Gastrocnemius medialis (tissue), 4 donors: ENCODE results near the gene PPP1R16B.

ENCODE experiments used
- CTCF ChIP-seq, 5 experiments: fragments of 450-650 bp in 3 of 5; fragments of 200-600 bp in 2 of 5; sonication (generic) in 2 of 5; IDR thresholded peaks in 4 of 5; conservative IDR thresholded peaks in 1 of 5; 1 replicate in 4 of 5; 2 replicates in 1 of 5; pipeline ENCODE4 v1.5.1; 2016 to 2019; ENCODE audit warnings: antibody characterized with exemption in 5 of 5, mild to moderate bottlenecking in 3 of 5, moderate library complexity in 3 of 5
- POLR2A ChIP-seq, 2 donors: fragments of 450-650 bp; IDR thresholded peaks; one replicate each; pipeline ENCODE4 v1.6.1; 2017; ENCODE audit warnings: antibody characterized with exemption in 2 of 2, mild to moderate bottlenecking in 2 of 2, moderate library complexity in 2 of 2

DNA sequence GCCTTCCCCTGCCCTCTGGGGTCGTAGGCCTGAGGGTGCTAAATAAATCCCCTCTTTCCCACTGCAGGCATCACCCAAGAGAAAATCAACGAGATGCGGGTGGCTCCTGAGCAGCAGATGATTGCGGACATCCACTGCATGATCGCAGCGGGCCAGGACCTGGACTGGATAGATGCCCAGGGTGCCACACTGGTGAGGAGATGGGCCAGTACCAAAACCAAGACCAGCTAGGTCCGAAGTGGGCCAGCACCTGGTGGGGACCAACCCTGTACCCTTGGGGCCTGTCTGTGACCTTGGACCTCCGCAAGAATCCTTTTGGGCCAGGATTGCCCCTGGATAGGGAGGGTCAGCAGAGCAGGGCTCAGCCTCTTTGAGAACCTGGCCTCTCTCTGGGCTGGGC, 97.1 kb downstream of the PPP1R16B start:
- TF ChIP-seq CTCF (IDR thresholded peaks at IDR 0.05 in 4 of 5, conservative IDR thresholded peaks at IDR 0.05 in 1 of 5): no peak
- TF ChIP-seq POLR2A (IDR thresholded peaks at IDR 0.05): no peak
